HEK293T (cell line): Measurements from ENCODE around the gene TMEM245.

Experiments used
- CTCF ChIA-PET: fragments of 350-600 bp; formaldehyde crosslinking; extraction: SDS; loops from one replicate; lab custom pipeline; 2021; ENCODE audit warnings: antibody characterized with exemption, inconsistent platforms; lab: Yijun Ruan, JAX
- POLR2A ChIA-PET: fragments of 350-600 bp; formaldehyde crosslinking; extraction: SDS; loops from one replicate; lab custom pipeline; 2020; ENCODE audit warnings: antibody characterized with exemption, inconsistent platforms; lab: Yijun Ruan, JAX
- DNase-seq: peaks from one replicate; pipeline ENCODE4 v3.0.0; 2012; ENCODE audit warnings: mixed read lengths; ENCODE audit errors: extremely low spot score
- ARNT ChIP-seq: fragments of 450-650 bp; IDR thresholded peaks from 2 replicates; pipeline ENCODE4 v1.6.1; 2017; ENCODE audit warnings: mild to moderate bottlenecking
- BHLHE40 ChIP-seq: fragments of 450-650 bp; IDR thresholded peaks from 2 replicates; pipeline ENCODE4 v1.6.1; 2016; ENCODE audit warnings: mild to moderate bottlenecking, moderate library complexity, borderline replicate concordance
- CTBP1 ChIP-seq: fragments of 450-650 bp; IDR thresholded peaks from 2 replicates; pipeline ENCODE4 v1.6.1; 2016; ENCODE audit warnings: borderline replicate concordance
- ELF4 ChIP-seq: fragments of 450-650 bp; IDR thresholded peaks from 2 replicates; pipeline ENCODE4 v1.6.1; 2017; ENCODE audit warnings: antibody characterized with exemption
- FOXA1 ChIP-seq: fragments of 450-650 bp; IDR thresholded peaks from 2 replicates; pipeline ENCODE4 v1.6.1; 2016; ENCODE audit warnings: mild to moderate bottlenecking
- FOXK2 ChIP-seq: fragments of 450-650 bp; IDR thresholded peaks from 2 replicates; pipeline ENCODE4 v1.6.1; 2016; ENCODE audit warnings: mild to moderate bottlenecking
- FOXM1 ChIP-seq: fragments of 450-650 bp; IDR thresholded peaks from 2 replicates; pipeline ENCODE4 v1.6.1; 2017; ENCODE audit warnings: mild to moderate bottlenecking, borderline replicate concordance
- HDGF ChIP-seq: fragments of 450-650 bp; IDR thresholded peaks from 2 replicates; pipeline ENCODE4 v1.6.1; 2017; ENCODE audit warnings: antibody characterized with exemption, borderline replicate concordance
- L3MBTL2 ChIP-seq: fragments of 450-650 bp; conservative IDR thresholded peaks from 2 replicates; pipeline ENCODE4 v1.6.1; 2016; ENCODE audit warnings: mild to moderate bottlenecking
- LEF1 ChIP-seq: fragments of 450-650 bp; IDR thresholded peaks from 2 replicates; pipeline ENCODE4 v1.6.1; 2017; ENCODE audit warnings: mild to moderate bottlenecking, borderline replicate concordance
- NFRKB ChIP-seq: fragments of 450-650 bp; IDR thresholded peaks from 2 replicates; pipeline ENCODE4 v1.6.1; 2016; ENCODE audit warnings: mild to moderate bottlenecking, moderate library complexity
- SP1 ChIP-seq: fragments of 450-650 bp; IDR thresholded peaks from 2 replicates; pipeline ENCODE4 v1.6.1; 2017
- SUZ12 ChIP-seq: fragments of 450-650 bp; IDR thresholded peaks from 2 replicates; pipeline ENCODE4 v1.6.1; 2016; ENCODE audit warnings: mild to moderate bottlenecking
- TARDBP ChIP-seq: fragments of 450-650 bp; IDR thresholded peaks from 2 replicates; pipeline ENCODE4 v1.6.1; 2016
- ZNF384 ChIP-seq: fragments of 450-650 bp; IDR thresholded peaks from 2 replicates; pipeline ENCODE4 v1.6.1; 2016
- TF ChIP-seq, protein P1 (sequence below): fragments of 450-650 bp; IDR thresholded peaks from 2 replicates; pipeline ENCODE4 v1.6.1; 2016

The TMEM245 gene

DNA sequence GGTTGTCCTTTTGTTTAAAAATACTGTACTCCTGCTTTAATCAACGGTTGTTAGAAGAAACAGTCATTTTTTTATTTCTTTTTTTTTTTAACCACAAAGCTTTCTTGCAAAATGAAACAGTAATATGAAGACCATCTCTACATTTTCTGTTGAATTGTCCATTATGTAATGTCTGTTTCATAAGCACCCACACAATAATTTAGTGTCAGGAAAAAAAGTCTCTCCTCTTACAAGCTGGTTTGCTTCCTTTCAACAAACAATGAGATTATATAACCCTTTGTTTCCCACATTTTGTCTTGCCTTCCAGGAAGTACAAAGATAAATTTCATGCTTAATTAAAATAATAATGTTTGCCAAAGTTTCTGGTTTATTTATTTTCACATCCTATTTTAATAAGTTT, 123.1 kb downstream of the TMEM245 start:
- no peak for TF ChIP-seq ZNF384
- TF ChIP-seq SP1 = no peak
- TF ChIP-seq HDGF = no peak
- no peak for TF ChIP-seq CTBP1
- TF ChIP-seq LEF1 = no peak
- TF ChIP-seq FOXK2 = no peak
- TF ChIP-seq SUZ12 = no peak
- TF ChIP-seq ELF4 = no peak
- POLR2A ChIA-PET = no interaction called here
- CTCF ChIA-PET = no interaction called here
- no peak for DNase-seq

DNA sequence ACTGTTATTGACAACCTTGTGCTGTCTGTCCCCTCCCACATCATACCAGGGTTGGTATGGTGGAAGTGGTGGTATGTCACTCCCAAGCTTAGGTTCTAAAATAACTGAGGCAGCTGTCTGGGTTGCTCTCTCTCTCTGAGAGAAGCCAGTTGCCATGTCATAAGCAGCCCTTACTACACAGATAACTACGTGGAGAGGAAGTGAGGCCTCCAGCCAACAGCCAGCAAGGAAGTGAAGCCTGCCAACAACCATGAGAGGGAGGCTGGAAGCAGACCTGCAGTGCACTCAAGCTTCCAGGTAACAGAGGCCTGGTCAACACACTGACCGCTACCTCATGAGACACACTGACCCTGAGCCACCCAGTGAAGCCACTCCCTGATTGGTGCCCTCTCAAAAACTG, 125.1 kb downstream of the TMEM245 start:
- CTCF ChIA-PET = no interaction called here
- TF ChIP-seq LEF1 = no peak
- no peak for TF ChIP-seq SP1
- TF ChIP-seq FOXM1 = no peak
- TF ChIP-seq FOXK2 = no peak
- no peak for TF ChIP-seq ZNF384
- TF ChIP-seq, protein P1, sequence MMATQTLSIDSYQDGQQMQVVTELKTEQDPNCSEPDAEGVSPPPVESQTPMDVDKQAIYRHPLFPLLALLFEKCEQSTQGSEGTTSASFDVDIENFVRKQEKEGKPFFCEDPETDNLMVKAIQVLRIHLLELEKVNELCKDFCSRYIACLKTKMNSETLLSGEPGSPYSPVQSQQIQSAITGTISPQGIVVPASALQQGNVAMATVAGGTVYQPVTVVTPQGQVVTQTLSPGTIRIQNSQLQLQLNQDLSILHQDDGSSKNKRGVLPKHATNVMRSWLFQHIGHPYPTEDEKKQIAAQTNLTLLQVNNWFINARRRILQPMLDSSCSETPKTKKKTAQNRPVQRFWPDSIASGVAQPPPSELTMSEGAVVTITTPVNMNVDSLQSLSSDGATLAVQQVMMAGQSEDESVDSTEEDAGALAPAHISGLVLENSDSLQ = no peak
- TF ChIP-seq ARNT = no peak
- no peak for TF ChIP-seq L3MBTL2
- TF ChIP-seq TARDBP = no peak
- POLR2A ChIA-PET = no interaction called here
- no peak for DNase-seq

- CTCF ChIA-PET = no interaction called here
- POLR2A ChIA-PET = no interaction called here
- DNase-seq = no peak
- TF ChIP-seq L3MBTL2 (no peak), FOXA1 (no peak), NFRKB (no peak), FOXM1 (no peak), ELF4 (no peak), SUZ12 (no peak), ARNT (no peak), TARDBP (no peak), ZNF384 (no peak), BHLHE40 (no peak)
- TF ChIP-seq, protein P1 = no peak
These were observed 128.3 kb downstream of the TMEM245 start for GRCh38 chr9:108991479-108991878.

GRCh38 chr9:108983885-108984284, 135.9 kb downstream of the TMEM245 start:
- DNase-seq = no peak
- ChIA-PET CTCF (no interaction called here), POLR2A (no interaction called here)
- TF ChIP-seq CTBP1 (no peak), HDGF (no peak), ARNT (no peak), LEF1 (no peak), FOXM1 (no peak), TARDBP (no peak)

- POLR2A ChIA-PET = no interaction called here
- no peak for TF ChIP-seq CTBP1
- TF ChIP-seq ZNF384 = no peak
- no peak for TF ChIP-seq SUZ12
- TF ChIP-seq FOXA1 = no peak
- DNase-seq = no peak
- CTCF ChIA-PET = interaction anchor here (0.6 kb wide), 1 partner anchor 11 kb away, joined by 3 read pairs; no protein-coding TSS in a partner anchor
These were observed 138.9 kb downstream of the TMEM245 start for GRCh38 chr9:108980893-108981292.

GRCh38 chr9:108978205-108978604, 141.5 kb downstream of the TMEM245 start:
- ChIA-PET POLR2A (no interaction called here), CTCF (no interaction called here)
- TF ChIP-seq SP1 = no peak
- TF ChIP-seq SUZ12 = no peak
- TF ChIP-seq FOXA1 = no peak
- TF ChIP-seq TARDBP = no peak
- TF ChIP-seq, protein P1 = no peak
- no peak for TF ChIP-seq ARNT
- TF ChIP-seq ELF4 = no peak
- TF ChIP-seq ZNF384 = no peak
- TF ChIP-seq NFRKB = no peak
- no peak for TF ChIP-seq HDGF
- TF ChIP-seq L3MBTL2 = no peak
- TF ChIP-seq LEF1 = no peak
- no peak for DNase-seq

GRCh38 chr9:108973895-108974294, 145.9 kb downstream of the TMEM245 start:
- TF ChIP-seq FOXA1 (no peak), ARNT (no peak), SUZ12 (no peak), BHLHE40 (no peak), LEF1 (no peak), TARDBP (no peak), FOXM1 (no peak), ELF4 (no peak), FOXK2 (no peak), SP1 (no peak), ZNF384 (no peak), CTBP1 (no peak), NFRKB (no peak), L3MBTL2 (no peak), HDGF (no peak)
- TF ChIP-seq, protein P1 = no peak
- POLR2A ChIA-PET = no interaction called here
- no peak for DNase-seq

More at GRCh38 chr9:108973895-108974294, 145.9 kb downstream of the TMEM245 start:
- CTCF ChIA-PET = no interaction called here
